ENCODE measurements around the gene SMURF1.

DNA sequence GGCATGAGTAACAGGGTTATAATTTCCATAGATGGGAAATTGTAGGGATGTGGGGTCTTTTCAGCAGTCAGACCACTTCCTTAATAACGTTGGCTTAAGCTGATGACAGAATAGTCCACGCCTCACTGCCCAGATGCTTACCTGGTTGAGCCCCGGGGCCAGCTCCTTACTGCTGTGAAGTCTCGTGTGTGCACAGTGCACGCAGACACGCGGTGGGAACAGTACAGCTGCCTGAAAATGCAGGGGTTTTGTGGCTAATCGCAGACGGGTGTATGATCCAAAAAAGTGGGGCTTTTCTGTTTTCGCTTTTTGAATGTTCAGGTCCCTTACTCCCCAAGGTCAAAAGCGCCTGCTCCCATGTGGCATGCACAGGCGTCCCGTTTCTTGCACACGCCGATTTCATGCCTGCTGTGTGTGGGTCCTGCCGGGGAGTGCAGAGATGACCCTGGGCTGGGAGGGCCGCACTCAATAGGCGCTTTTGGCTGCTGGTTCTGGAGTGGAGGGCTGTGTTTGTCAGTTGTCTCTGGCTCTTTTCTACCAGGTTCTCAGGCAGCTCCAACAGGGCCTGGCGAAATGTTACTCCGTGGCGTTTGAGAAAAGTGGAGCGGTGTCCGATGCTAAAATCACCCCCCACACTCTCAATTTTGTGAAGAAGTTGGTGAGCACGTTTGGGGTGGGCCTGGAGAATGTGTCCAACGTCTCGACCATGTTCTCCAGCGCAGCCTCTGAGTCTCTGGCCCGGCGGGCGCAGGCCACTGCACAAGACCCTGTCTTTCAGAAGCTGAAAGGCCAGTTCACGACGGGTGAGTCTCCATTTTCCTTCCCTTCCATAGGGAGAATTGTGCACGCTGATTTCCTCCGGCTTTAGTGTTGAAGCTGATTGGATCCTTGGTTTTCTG, 149.6 kb downstream of the SMURF1 start:
- TF ChIP-seq, protein P1, sequence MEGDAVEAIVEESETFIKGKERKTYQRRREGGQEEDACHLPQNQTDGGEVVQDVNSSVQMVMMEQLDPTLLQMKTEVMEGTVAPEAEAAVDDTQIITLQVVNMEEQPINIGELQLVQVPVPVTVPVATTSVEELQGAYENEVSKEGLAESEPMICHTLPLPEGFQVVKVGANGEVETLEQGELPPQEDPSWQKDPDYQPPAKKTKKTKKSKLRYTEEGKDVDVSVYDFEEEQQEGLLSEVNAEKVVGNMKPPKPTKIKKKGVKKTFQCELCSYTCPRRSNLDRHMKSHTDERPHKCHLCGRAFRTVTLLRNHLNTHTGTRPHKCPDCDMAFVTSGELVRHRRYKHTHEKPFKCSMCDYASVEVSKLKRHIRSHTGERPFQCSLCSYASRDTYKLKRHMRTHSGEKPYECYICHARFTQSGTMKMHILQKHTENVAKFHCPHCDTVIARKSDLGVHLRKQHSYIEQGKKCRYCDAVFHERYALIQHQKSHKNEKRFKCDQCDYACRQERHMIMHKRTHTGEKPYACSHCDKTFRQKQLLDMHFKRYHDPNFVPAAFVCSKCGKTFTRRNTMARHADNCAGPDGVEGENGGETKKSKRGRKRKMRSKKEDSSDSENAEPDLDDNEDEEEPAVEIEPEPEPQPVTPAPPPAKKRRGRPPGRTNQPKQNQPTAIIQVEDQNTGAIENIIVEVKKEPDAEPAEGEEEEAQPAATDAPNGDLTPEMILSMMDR (IDR thresholded peaks at IDR 0.05) = no peak
- no peak for TF ChIP-seq POLR2AphosphoS5 (IDR thresholded peaks at IDR 0.05)
